Measurements from ENCODE around the gene LAMA2. TPM values are rescaled to one million over a fixed set of nuclear protein-coding genes. Genes with fewer than 3 reads are reported as not detected.

LAMA2 gene
- total RNA-seq, 4 donors from 2014 or later = 61.5 to 154 (median 103) TPM

GRCh38 chr6:129302671-129303070 lies 419.7 kb downstream of the LAMA2 start:
- Histone ChIP-seq H3K4me1 (no peaks in the 10 kb centered on the region), H3K4me3 (no peak overlapping the region), H3K27ac (no peak overlapping the region), H3K36me3 (no peaks in the 10 kb centered on the region), H3K9me3 (no peaks in the 10 kb centered on the region), H3K27me3 (no peaks in the 10 kb centered on the region)
- intact Hi-C loops (cut with DNase I; ENCODE audit: low total_unique reads) = no loop called here
- no peak for DNase-seq
- TF ChIP-seq CTCF (IDR thresholded peaks at IDR 0.05) (no peak), POLR2A (IDR thresholded peaks at IDR 0.05) (no peak)

- TF ChIP-seq POLR2A (IDR thresholded peaks at IDR 0.05) = no peak
- TF ChIP-seq CTCF (IDR thresholded peaks at IDR 0.05) = no peak
- H3K4me1 ChIP-seq = no peaks in the 10 kb centered on the region
- H3K9me3 ChIP-seq = no peaks in the 10 kb centered on the region
- no peak overlapping the region for H3K27ac ChIP-seq
- intact Hi-C loops (cut with DNase I; ENCODE audit: low total_unique reads) = no loop called here
- H3K4me3 ChIP-seq = no peak overlapping the region
- DNase-seq = no peak
- no peaks in the 10 kb centered on the region for H3K27me3 ChIP-seq
- H3K36me3 ChIP-seq = no peaks in the 10 kb centered on the region
These were observed 423.9 kb downstream of the LAMA2 start for GRCh38 chr6:129306826-129307225.

GRCh38 chr6:129307845-129308244 lies 424.9 kb downstream of the LAMA2 start:
- DNase-seq = no peak
- Histone ChIP-seq H3K27ac (no peak overlapping the region), H3K36me3 (no peaks in the 10 kb centered on the region), H3K4me1 (no peaks in the 10 kb centered on the region), H3K9me3 (no peaks in the 10 kb centered on the region), H3K4me3 (no peak overlapping the region), H3K27me3 (no peaks in the 10 kb centered on the region)
- intact Hi-C loops (cut with DNase I; ENCODE audit: low total_unique reads) = no loop called here
- TF ChIP-seq POLR2A (IDR thresholded peaks at IDR 0.05) (no peak), CTCF (IDR thresholded peaks at IDR 0.05) (no peak)

DNA sequence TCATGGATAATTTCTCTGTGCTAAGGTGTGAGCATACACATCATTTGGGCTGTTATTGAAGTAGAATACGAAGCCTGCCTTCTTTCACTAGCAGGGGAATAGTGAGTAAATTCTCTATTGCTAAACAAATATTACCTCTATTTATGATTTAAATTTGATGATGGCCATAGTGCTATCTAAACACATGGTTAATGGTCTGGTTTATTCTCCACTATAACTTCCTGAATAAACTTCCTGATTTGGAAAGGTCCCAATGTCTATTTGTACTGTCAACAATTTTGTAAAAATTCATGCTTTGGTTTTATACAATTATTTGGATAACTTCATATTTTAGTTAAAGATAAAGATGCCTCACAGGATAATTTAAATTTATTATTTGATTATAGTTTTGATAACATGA lies 426.2 kb downstream of the LAMA2 start:
- no peak overlapping the region for H3K4me3 ChIP-seq
- H3K36me3 ChIP-seq = no peaks in the 10 kb centered on the region
- intact Hi-C loops (cut with DNase I; ENCODE audit: low total_unique reads) = no loop called here

DNA sequence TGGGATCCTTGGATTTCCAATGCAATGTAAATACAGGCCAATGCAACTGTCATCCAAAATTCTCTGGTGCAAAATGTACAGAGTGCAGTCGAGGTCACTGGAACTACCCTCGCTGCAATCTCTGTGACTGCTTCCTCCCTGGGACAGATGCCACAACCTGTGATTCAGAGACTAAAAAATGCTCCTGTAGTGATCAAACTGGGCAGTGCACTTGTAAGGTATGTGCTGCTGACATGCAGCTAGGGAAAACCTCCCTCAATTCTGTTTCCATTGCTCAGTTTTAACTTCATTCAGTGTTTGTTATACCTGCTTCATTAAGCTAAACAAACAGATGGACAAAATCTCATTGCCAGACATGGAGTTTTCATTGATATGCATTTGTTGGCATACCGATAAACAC lies 429.9 kb downstream of the LAMA2 start:
- no peak overlapping the region for H3K27ac ChIP-seq
- no peaks in the 10 kb centered on the region for H3K4me1 ChIP-seq
- TF ChIP-seq CTCF (IDR thresholded peaks at IDR 0.05) = no peak
- intact Hi-C loops (cut with DNase I; ENCODE audit: low total_unique reads) = no loop called here
- no peaks in the 10 kb centered on the region for H3K9me3 ChIP-seq
- H3K36me3 ChIP-seq = no peaks in the 10 kb centered on the region
- H3K4me3 ChIP-seq = no peak overlapping the region
- DNase-seq = no peak
- no peaks in the 10 kb centered on the region for H3K27me3 ChIP-seq

More for the DNA sequence above, 426.2 kb downstream of the LAMA2 start:
- H3K9me3 ChIP-seq = no peaks in the 10 kb centered on the region
- no peak for TF ChIP-seq POLR2A (IDR thresholded peaks at IDR 0.05)
- TF ChIP-seq CTCF (IDR thresholded peaks at IDR 0.05) = no peak
- no peaks in the 10 kb centered on the region for H3K27me3 ChIP-seq
- no peak overlapping the region for H3K27ac ChIP-seq
- DNase-seq = no peak
- H3K4me1 ChIP-seq = no peaks in the 10 kb centered on the region

Data from uterus (tissue), 4 donors.